HuH-7.5 (cell line): Measurements from ENCODE around the gene C12orf54.
"Not testable (repeated sequence)": the region's sequence is repeated elsewhere in the genome, so short reads cannot be mapped to it uniquely, and the experiment has no call there.

Experiments
- DNase-seq: peaks from one replicate; pipeline ENCODE4 v3.0.0; 2011; ENCODE audit warnings: low spot score

The C12orf54 gene

GRCh38 chr12:48482198-48482597, at the start of gene C12orf54:
C12orf54 (plus strand) TSS chr12:48482498; CDS start chr12:48483297, 799 bp downstream.
- no peak for DNase-seq

DNA sequence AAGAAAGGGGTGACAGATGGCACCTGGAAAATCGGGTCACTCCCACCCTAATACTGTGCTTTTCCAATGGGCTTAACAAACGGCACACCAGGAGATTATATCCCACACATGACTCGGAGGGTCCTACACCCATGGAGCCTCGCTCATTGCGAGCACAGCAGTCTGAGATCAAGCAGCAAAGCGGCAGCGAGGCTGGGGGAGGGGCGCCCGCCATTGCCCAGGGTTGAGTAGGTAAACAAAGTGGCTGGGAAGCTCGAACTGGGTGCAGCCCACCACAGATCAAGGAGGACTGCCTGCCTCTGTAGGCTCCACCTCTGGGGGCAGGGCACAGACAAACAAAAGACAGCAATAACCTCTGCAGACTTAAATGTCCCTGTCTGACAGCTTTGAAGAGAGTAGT, 48.3 kb upstream of the C12orf54 start:
- not testable (repeated sequence) for DNase-seq

GRCh38 chr12:48441069-48441468, 41.2 kb upstream of the C12orf54 start:
- no peak for DNase-seq

- DNase-seq: no peak
These were observed 40.0 kb upstream of the C12orf54 start for GRCh38 chr12:48442179-48442847.

DNA sequence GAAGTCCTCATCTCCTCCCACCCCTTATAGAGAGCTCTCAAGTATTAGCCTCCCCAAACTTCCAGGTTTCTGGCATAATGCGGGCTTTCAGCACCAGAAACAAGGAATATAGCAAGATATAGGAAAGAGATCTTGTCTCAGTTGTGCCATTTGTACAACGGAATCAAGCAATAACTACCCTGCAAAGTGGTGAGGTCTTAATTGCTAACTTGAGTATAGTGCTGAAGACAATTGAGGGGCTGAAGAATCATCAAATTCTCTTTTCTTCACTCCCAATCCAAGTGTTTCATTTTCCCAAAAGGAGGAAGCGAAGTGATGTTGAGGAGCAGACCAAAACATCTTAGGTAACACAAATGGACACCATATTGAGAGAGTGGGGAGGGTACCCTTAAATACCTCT, 36.8 kb upstream of the C12orf54 start:
- DNase-seq: no peak

- no peak for DNase-seq
These were observed 36.0 kb upstream of the C12orf54 start for GRCh38 chr12:48446161-48446776.

DNA sequence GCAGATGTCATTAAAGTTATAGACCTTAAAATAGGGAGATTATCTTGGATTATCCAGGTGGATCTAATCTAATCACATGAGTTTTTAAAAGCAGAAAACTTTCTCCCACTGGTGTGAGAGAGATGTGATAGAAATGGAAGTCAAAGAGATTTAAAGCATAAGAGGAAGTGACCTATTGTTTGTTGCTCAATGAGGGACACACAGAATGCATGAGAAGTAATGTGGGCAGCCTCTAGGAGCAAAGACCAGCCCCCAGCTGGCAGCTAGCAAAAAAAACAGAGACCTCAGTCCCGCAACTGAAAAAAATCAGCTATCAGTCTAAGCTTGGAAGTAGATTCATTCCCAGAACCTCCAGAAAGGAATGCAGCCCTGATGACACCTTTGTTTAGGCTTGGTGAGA, 34.5 kb upstream of the C12orf54 start:
- no peak for DNase-seq

DNA sequence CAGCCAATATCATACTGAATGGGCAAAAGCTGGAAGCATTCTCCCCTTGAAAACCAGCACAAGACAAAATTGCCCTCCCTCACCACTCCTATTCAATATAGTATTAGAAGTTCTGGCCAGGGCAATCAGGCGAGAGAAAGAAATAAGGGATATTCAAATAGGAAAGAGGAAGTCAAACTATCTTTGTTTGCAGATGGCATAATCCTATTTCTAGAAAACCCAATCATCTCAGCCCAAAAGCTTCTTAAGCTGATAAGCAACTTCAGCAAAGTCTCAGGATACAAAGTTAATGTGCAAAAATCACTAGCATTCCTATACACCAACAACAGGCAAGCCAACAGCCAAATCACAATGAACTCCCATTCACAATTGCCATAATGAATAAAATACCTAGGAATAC, 30.9 kb upstream of the C12orf54 start:
- DNase-seq: no peak

- not testable (repeated sequence) for DNase-seq
These were observed 29.3 kb upstream of the C12orf54 start for GRCh38 chr12:48452961-48453360.

GRCh38 chr12:48454667-48455066, 27.6 kb upstream of the C12orf54 start:
- DNase-seq: no peak

GRCh38 chr12:48455116-48455515, 27.2 kb upstream of the C12orf54 start:
- DNase-seq: no peak

DNA sequence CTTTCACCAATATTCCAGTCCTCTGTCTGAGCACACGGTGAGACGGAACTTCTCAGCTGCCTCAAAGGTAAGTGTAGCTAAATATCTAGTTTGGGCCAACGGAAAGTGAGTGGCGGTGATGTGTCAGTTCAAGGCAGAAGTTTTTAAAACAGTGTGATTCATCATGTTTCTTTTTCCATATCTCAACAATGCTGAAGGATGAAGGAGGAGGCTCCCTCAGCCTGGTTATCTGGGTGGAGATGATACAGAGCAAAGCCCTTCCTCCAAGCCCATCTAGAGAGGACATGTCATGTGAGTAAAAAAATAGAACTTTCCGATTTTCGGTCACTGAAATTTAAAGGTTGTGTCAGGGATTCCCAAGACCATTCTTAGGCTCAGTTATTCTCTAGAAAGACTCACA, 23.0 kb upstream of the C12orf54 start:
- no peak for DNase-seq

DNA sequence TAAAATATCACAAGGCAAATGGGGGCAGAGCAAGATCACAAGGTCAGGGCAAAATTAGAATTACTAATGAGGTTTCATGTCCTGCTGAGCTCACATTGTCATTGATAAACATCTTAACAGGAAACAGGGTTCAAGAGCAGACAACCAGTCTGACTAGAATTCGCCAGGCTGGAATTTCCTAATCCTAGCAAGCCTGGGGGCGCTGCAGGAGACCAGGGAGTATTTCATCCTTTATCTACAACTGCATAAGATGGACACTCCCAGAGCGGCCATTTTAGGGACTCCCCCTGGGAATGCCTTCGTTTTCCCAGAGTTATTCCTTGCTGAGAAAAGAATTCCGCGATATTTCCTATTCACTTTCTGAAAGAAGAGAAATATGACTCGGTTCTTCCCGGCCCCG, 13.3 kb upstream of the C12orf54 start:
- not testable (repeated sequence) for DNase-seq

- DNase-seq: no peak
These were observed 10.0 kb upstream of the C12orf54 start, which contains the start of gene ANP32D for GRCh38 chr12:48472259-48472658. ANP32D (plus strand) TSS chr12:48472559; CDS start chr12:48472665, 106 bp downstream.

- no peak for DNase-seq
These were observed 9.2 kb upstream of the C12orf54 start for GRCh38 chr12:48473061-48473460.

GRCh38 chr12:48474497-48474896, 7.8 kb upstream of the C12orf54 start:
- DNase-seq: not testable (repeated sequence)

DNA sequence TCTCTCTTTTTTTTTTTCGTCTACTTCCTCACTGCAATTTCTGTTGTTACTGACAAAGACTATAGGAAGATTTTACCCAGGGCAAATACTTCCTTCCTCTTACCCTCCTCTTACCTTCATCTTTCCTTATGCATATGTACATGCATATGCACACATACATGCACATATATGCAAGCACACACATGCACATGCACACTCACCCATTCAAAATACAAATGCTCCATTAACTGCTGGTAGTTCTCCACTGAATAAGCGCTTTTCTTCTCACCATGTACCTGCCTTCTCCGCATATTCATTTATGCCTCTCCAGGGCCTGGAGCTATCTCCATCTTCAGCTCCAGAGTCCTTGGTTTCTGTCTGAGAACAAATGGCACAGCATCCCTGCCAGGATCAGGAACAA, 632 bp downstream of the C12orf54 start:
- no peak for DNase-seq

DNA sequence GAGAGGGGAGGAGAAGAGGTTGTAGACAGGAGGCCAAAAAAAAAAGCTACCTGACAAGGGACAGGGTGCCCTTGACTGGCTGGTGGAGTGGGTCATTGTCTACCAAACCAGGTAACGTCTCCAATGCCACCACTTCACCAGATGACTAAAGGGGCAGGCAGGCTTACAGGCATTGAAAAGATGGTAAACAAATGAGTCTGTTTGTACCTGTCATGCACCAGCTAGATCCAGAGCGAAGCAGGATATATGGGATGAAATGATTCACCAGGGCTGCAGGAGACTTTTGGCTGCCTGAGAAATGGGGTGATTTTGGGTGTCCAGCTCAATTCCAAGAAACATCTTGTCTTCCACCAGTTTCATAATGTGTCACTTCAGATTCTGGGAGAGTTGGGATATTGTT, 4.0 kb downstream of the C12orf54 start:
- DNase-seq: no peak

DNA sequence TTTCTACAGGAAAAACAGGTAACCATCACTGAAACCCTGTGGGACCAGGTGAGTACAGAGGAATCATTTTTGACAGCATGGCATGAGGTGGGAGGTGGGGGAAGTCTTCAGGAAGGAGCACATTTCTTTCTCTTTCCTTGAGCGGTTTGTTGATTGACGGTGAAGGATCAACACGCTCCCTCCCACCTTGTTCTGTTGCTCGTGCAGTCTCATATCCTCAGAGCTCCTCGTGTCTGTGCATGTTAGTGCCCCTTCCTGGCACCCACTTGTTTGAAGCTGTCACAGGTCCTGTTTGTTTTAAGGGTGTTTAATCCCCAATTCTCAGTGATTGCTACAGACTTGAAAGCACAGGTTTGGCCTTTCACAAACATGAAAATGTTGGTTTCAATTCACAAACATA, 4.4 kb downstream of the C12orf54 start:
- no peak for DNase-seq

DNA sequence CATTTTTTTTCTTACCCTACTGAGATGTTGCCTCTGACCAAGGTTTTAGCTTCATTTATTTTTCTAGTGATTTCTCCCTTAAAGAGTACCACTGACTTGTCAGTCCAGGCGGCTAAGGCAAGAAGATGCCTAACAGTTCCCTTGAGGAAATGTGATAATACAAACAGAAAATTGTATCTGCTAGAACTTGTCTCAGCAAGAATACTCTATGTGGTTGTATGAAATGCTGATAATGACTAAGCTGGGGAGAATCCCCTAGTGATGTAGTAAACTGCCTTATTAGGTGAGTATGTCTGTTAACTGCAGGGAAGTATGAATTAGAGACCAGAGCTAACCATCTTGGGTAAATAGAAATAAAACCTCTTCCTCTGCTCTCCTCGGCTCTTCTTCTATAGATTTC, 6.7 kb downstream of the C12orf54 start:
- no peak for DNase-seq

DNA sequence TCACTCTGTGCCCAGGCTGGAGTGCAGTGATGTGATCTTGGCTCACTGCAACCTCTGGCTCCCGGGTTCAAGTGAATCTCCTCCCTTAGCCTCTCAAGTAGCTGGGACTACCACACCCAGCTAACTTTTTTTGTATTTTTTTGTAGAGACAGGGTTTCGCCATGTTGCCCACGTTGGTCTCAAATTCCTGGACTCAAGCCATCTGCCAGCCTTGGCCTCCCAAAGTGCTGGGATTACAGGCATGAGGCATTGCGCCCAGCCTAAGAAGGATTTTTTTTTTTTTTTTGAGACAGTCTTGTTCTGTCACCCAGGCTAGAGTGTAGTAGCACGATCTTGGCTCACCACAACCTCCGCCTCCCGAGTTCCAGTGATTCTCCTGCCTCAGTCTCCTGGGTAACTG, 7.2 kb downstream of the C12orf54 start:
- DNase-seq: not testable (repeated sequence)

DNA sequence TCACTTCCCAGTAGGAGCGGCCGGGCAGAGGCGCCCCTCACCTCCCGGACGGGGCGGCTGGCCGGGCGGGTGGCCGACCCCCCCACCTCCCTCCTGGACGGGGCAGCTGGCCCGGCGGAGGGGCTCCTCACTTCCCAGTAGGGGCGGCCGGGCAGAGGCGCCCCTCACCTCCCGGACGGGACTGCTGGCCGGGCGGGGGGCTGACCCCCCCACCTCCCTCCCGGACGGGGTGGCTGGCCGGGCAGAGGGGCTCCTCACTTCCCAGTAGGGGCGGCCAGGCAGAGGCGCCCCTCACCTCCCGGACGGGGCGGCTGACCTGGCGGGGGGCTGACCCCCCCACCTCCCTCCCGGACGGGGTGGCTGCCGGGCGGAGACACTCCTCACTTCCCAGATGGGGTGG, 18.0 kb downstream of the C12orf54 start:
- not testable (repeated sequence) for DNase-seq

DNA sequence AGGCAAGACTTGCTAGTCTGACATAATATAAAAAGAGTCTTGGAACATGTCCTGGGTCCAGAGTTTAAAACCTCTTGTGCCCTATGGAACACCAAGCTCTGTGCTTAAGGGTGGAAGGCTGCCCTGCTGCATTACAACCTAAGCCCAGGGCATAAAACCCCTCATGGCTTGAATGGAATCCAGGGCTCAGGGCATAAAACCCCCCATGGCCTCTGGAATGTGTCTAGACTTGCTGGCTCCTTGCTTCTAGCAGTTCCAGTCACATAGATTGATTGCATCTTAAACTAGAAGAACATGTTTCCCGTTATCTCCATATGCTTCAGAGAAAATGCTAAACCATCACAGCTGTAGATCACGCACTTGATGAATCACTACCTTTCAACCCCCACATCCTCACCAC, 24.5 kb downstream of the C12orf54 start:
- DNase-seq: not testable (repeated sequence)

DNA sequence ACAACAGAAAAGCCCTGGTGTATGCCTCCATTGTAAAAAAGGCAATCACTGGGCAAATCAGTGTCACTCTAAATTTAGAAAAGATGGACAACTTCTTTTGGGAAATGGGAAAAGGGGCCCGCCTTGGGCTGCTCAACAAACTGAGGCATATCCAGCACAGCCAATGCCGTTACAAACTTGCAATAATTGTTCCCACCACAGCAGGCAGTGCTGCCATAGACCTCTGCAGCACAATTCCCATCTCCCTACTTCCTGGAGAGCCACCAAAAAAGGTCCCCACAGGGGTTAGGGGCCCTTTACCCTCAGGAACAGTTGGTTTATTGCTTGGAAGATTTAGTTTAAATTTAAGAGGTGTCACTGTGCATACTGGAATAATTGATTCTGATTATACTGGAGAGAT, 26.7 kb downstream of the C12orf54 start:
- DNase-seq: no peak
